ENCODE data around the gene SIGLEC7. TPM values are rescaled to one million over a fixed set of nuclear protein-coding genes. Genes with fewer than 3 reads are reported as not detected.

SIGLEC7 gene
- total RNA-seq, 1 donor: not detected

GRCh38 chr19:51103926-51104341 lies 38.2 kb upstream of the SIGLEC7 start:
- peaks cover 15% of the 10 kb centered on the region for H3K4me1 ChIP-seq (ENCODE audit: insufficient read depth, low read length)
- peaks cover 57% of the 10 kb centered on the region for H3K79me2 ChIP-seq (ENCODE audit: insufficient read depth, low read length)
- no peaks in the 10 kb centered on the region for H3K9me3 ChIP-seq (ENCODE audit: low read depth, low read length)
- DNase-seq (ENCODE audit: insufficient read length, low spot score, missing footprints): no peak
- peaks cover 30% of the 10 kb centered on the region for H4K20me1 ChIP-seq (ENCODE audit: insufficient read depth, low read length)
- no peak overlapping the region for H3K27ac ChIP-seq (ENCODE audit: low read depth, low read length)
- no peak for TF ChIP-seq CTCF (IDR thresholded peaks at IDR 0.05; ENCODE audit: extremely low read depth, low read depth, low read length)
- no peak overlapping the region for H3K4me3 ChIP-seq (ENCODE audit: insufficient read depth, low read length)
- peaks cover 28% of the 10 kb centered on the region for H3K36me3 ChIP-seq (ENCODE audit: insufficient read depth, low read length)
- H2AFZ ChIP-seq (ENCODE audit: low read length): no peak overlapping the region
- H3K27me3 ChIP-seq (ENCODE audit: insufficient read depth, low read length): no peaks in the 10 kb centered on the region
- H3K4me2 ChIP-seq (ENCODE audit: insufficient read depth, low read length): no peak overlapping the region

- peaks cover 42% of the 10 kb centered on the region for H3K79me2 ChIP-seq (ENCODE audit: insufficient read depth, low read length)
- peak overlapping the region; percentile 94 for H3K4me3 ChIP-seq (ENCODE audit: insufficient read depth, low read length)
- peak overlapping the region; percentile 95 for H2AFZ ChIP-seq (ENCODE audit: low read length)
- H3K9me3 ChIP-seq (ENCODE audit: low read depth, low read length): no peaks in the 10 kb centered on the region
- peaks cover 8% of the 10 kb centered on the region for H4K20me1 ChIP-seq (ENCODE audit: insufficient read depth, low read length)
- peaks cover 20% of the 10 kb centered on the region for H3K36me3 ChIP-seq (ENCODE audit: insufficient read depth, low read length)
- H3K27ac ChIP-seq (ENCODE audit: low read depth, low read length): peak overlapping the region; percentile 76
- DNase-seq (ENCODE audit: insufficient read length, low spot score, missing footprints): peak; percentile 88
- peak overlapping the region; percentile 92 for H3K4me2 ChIP-seq (ENCODE audit: insufficient read depth, low read length)
- no peak for TF ChIP-seq CTCF (IDR thresholded peaks at IDR 0.05; ENCODE audit: extremely low read depth, low read depth, low read length)
- H3K27me3 ChIP-seq (ENCODE audit: insufficient read depth, low read length): no peaks in the 10 kb centered on the region
- peaks cover 11% of the 10 kb centered on the region for H3K4me1 ChIP-seq (ENCODE audit: insufficient read depth, low read length)
Measured at GRCh38 chr19:51107406-51108065, 34.6 kb upstream of the SIGLEC7 start.

GRCh38 chr19:51108066-51108804 lies 33.9 kb upstream of the SIGLEC7 start, which contains the start of gene CTU1:
Gene CTU1 (minus strand): TSS chr19:51108409. CDS start chr19:51104569, 3,840 bp downstream.
- DNase-seq (ENCODE audit: insufficient read length, low spot score, missing footprints): peak; percentile 99
- Histone ChIP-seq H3K27me3 (ENCODE audit: insufficient read depth, low read length) (no peaks in the 10 kb centered on the region), H3K4me1 (ENCODE audit: insufficient read depth, low read length) (peaks cover 11% of the 10 kb centered on the region), H3K4me2 (ENCODE audit: insufficient read depth, low read length) (peak within 1 kb of the TSS; percentile 92), H3K27ac (ENCODE audit: low read depth, low read length) (peak within 1 kb of the TSS; percentile 76), H3K9me3 (ENCODE audit: low read depth, low read length) (no peaks in the 10 kb centered on the region), H3K79me2 (ENCODE audit: insufficient read depth, low read length) (peaks cover 39% of the 10 kb centered on the region), H2AFZ (ENCODE audit: low read length) (peak within 1 kb of the TSS; percentile 97), H4K20me1 (ENCODE audit: insufficient read depth, low read length) (peaks cover 6% of the 10 kb centered on the region), H3K36me3 (ENCODE audit: insufficient read depth, low read length) (peaks cover 13% of the 10 kb centered on the region), H3K4me3 (ENCODE audit: insufficient read depth, low read length) (peak within 1 kb of the TSS; percentile 94)
- no peak for TF ChIP-seq CTCF (IDR thresholded peaks at IDR 0.05; ENCODE audit: extremely low read depth, low read depth, low read length)

GRCh38 chr19:51108805-51109146 lies 33.3 kb upstream of the SIGLEC7 start:
- no peak for TF ChIP-seq CTCF (IDR thresholded peaks at IDR 0.05; ENCODE audit: extremely low read depth, low read depth, low read length)

More at GRCh38 chr19:51108805-51109146, 33.3 kb upstream of the SIGLEC7 start:
- H3K27ac ChIP-seq (ENCODE audit: low read depth, low read length): peak overlapping the region; percentile 18
- H3K9me3 ChIP-seq (ENCODE audit: low read depth, low read length): no peaks in the 10 kb centered on the region
- DNase-seq (ENCODE audit: insufficient read length, low spot score, missing footprints): no peak
- peaks cover 3% of the 10 kb centered on the region for H3K27me3 ChIP-seq (ENCODE audit: insufficient read depth, low read length)
- H4K20me1 ChIP-seq (ENCODE audit: insufficient read depth, low read length): peaks cover 6% of the 10 kb centered on the region
- peak overlapping the region; percentile 91 for H3K4me2 ChIP-seq (ENCODE audit: insufficient read depth, low read length)
- H3K36me3 ChIP-seq (ENCODE audit: insufficient read depth, low read length): peaks cover 8% of the 10 kb centered on the region
- peak overlapping the region; percentile 94 for H3K4me3 ChIP-seq (ENCODE audit: insufficient read depth, low read length)
- peaks cover 11% of the 10 kb centered on the region for H3K4me1 ChIP-seq (ENCODE audit: insufficient read depth, low read length)
- H2AFZ ChIP-seq (ENCODE audit: low read length): peak overlapping the region; percentile 97
- peaks cover 37% of the 10 kb centered on the region for H3K79me2 ChIP-seq (ENCODE audit: insufficient read depth, low read length)

All from osteoblast (primary cell).